Fibroblast of lung (primary cell): Measurements from ENCODE around the gene AKAP6.

Experiments used
- EZH2 ChIP-seq: IDR thresholded peaks from 2 replicates; pipeline ENCODE4 v1.5.1; 2012; ENCODE audit warnings: low read length, control low read depth, mild to moderate bottlenecking; ENCODE audit errors: missing control alignments
- TF ChIP-seq, protein P1 (sequence below), 2 donors: IDR thresholded peaks in 1 of 2; conservative IDR thresholded peaks in 1 of 2; 1 replicate in 1 of 2; 2 replicates in 1 of 2; pipeline ENCODE4 v1.5.1; 2011 to 2012; ENCODE audit warnings: low read length in 2 of 2, control low read depth in 1 of 2, inconsistent platforms in 1 of 2, low read depth in 1 of 2, mild to moderate bottlenecking in 1 of 2

DNA sequence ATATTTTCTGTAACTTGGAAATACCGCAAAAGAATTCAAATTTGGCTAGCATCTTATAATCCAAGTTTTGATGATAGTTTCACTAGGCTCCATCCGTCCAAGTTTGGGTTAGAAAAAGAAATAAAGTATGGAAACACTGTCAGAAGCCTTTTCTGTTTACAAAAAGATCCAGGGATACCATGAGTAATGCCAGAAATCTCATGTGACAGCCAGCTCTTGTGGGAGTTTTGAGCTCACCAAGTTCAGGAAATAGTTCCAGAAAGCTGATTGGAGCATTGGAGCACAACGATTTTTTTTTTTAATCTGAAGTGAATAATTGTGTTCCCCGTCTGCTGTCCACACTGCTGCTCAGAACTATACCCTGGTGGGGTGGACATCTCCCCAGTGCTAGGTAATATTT, 379.9 kb downstream of the AKAP6 start:
- TF ChIP-seq, protein P1, sequence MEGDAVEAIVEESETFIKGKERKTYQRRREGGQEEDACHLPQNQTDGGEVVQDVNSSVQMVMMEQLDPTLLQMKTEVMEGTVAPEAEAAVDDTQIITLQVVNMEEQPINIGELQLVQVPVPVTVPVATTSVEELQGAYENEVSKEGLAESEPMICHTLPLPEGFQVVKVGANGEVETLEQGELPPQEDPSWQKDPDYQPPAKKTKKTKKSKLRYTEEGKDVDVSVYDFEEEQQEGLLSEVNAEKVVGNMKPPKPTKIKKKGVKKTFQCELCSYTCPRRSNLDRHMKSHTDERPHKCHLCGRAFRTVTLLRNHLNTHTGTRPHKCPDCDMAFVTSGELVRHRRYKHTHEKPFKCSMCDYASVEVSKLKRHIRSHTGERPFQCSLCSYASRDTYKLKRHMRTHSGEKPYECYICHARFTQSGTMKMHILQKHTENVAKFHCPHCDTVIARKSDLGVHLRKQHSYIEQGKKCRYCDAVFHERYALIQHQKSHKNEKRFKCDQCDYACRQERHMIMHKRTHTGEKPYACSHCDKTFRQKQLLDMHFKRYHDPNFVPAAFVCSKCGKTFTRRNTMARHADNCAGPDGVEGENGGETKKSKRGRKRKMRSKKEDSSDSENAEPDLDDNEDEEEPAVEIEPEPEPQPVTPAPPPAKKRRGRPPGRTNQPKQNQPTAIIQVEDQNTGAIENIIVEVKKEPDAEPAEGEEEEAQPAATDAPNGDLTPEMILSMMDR (conservative IDR thresholded peaks at IDR 0.05 in 1 of 2, IDR thresholded peaks at IDR 0.05 in 1 of 2; ENCODE audit: low read depth in 1 of 2, low read length in 2 of 2), result no peak
- TF ChIP-seq EZH2, result no peak
